Sigmoid colon (tissue), 7 donors: ENCODE results near the gene INO80B. TPM values are rescaled to one million over a fixed set of nuclear protein-coding genes. Genes with fewer than 3 reads are reported as not detected.

Experiments
- DNase-seq: peaks from one replicate; pipeline ENCODE4 v3.0.0-alpha.2; 2019
- H3K27ac ChIP-seq, 4 donors: fragments of 200-600 bp; sonication (generic); one replicate each; pipeline ENCODE4 v1.5.1; 2016 to 2019; ENCODE audit warnings: mild to moderate bottlenecking in 1 of 4
- H3K27me3 ChIP-seq, 3 donors: fragments of 200-600 bp; sonication (generic); one replicate each; pipeline ENCODE4 v1.5.1; 2019; ENCODE audit warnings: mild to moderate bottlenecking in 1 of 3
- H3K36me3 ChIP-seq, 4 donors: fragments of 200-600 bp; sonication (generic); one replicate each; pipeline ENCODE4 v1.5.1; 2016 to 2019
- H3K4me1 ChIP-seq, 4 donors: fragments of 200-600 bp; sonication (generic); one replicate each; pipeline ENCODE4 v1.5.1; 2017 to 2019
- H3K4me3 ChIP-seq, 4 donors: fragments of 200-600 bp; sonication (generic); one replicate each; pipeline ENCODE4 v1.5.1; 2017 to 2019; ENCODE audit warnings: mild to moderate bottlenecking in 2 of 4, moderate library complexity in 1 of 4
- H3K9me3 ChIP-seq, 4 donors: fragments of 200-600 bp in 3 of 4; sonication (generic) in 3 of 4; one replicate each; pipeline versions ENCODE4 v1.5.1 to v1.6.1; 2013 to 2019
- CTCF ChIP-seq, 4 experiments: fragments of 450-650 bp in 3 of 4; fragments of 200-600 bp in 1 of 4; IDR thresholded peaks; one replicate each; pipeline ENCODE4 v1.5.1; 2016 to 2019; ENCODE audit warnings: antibody characterized with exemption in 4 of 4, mild to moderate bottlenecking in 3 of 4, moderate library complexity in 2 of 4
- EP300 ChIP-seq, 4 donors: sonication (generic); formaldehyde crosslinking; IDR thresholded peaks; one replicate each; pipeline ENCODE4 v1.6.1; 2017; ENCODE audit warnings: antibody characterized with exemption in 4 of 4
- POLR2A ChIP-seq, 2 donors: fragments of 450-650 bp; IDR thresholded peaks; one replicate each; pipeline ENCODE4 v1.6.1; 2016; ENCODE audit warnings: antibody characterized with exemption in 2 of 2, mild to moderate bottlenecking in 2 of 2, moderate library complexity in 2 of 2
- POLR2AphosphoS5 ChIP-seq, 4 donors: sonication (generic); formaldehyde crosslinking; IDR thresholded peaks; one replicate each; pipeline ENCODE4 v1.6.1; 2017; ENCODE audit warnings: antibody characterized with exemption in 4 of 4
- WGBS, 2 donors: extraction: QIAGEN DNeasy Blood & Tissue Kit; methylation state at CpG; one replicate each; pipeline ENCODE4 v1.1.7; 2013; 5-methylcytosine and 5-hydroxymethylcytosine counted together
- intact Hi-C: fragments of 100-400 bp; cut with DNase I; formaldehyde crosslinking; loops from one replicate; pipeline ENCODE4 v1.15.1; 2023
- polyA plus RNA-seq, 3 donors: library from polyadenylated mRNA; stranded (reverse); fragments of 200-250 nt; gene quantifications; one replicate each; pipeline ENCODE4 v1.2.3, GENCODE V29; 2013
- total RNA-seq, 4 donors: library from RNA; depleted of rRNA; stranded (reverse); fragments of >200 nt; gene quantifications; one replicate each; pipeline ENCODE4 v1.1.0, GENCODE V29; 2016
- donor health status: healthy with polysubstance abuse.
- donor health status: Bipolar disorder and iron deficiency.
- donor health status: healthy.

The INO80B gene
- total and polyA plus RNA-seq, 7 donors = 7.5 to 41.8 (median 19.2) TPM

- no peak for DNase-seq
- Histone ChIP-seq H3K4me3 (peak overlapping the region; percentile 26 to 56 (median 44)), H3K27me3 (peaks cover 39 to 81% (median 39%) of the 10 kb centered on the region in 3 donors), H3K27ac (peak overlapping the region; percentile 52 to 76 (median 70)), H3K36me3 (peaks cover 0 to 20% (median 12%) of the 10 kb centered on the region in 4 donors), H3K9me3 (no peaks in the 10 kb centered on the region), H3K4me1 (peaks cover 0 to 62% (median 51%) of the 10 kb centered on the region in 4 donors)
- TF ChIP-seq CTCF (IDR thresholded peaks at IDR 0.05) (no peak), POLR2A (IDR thresholded peaks at IDR 0.05) (no peak), EP300 (IDR thresholded peaks at IDR 0.05) (no peak), POLR2AphosphoS5 (IDR thresholded peaks at IDR 0.05) (no peak)
- intact Hi-C loops = no loop called here
- 60 to 70% methylated on average over 45 of the region's 45 CpGs for WGBS, 2 donors
Observed at GRCh38 chr2:74503506-74504475, 48.9 kb downstream of the INO80B start.

GRCh38 chr2:74504591-74504990, 49.7 kb downstream of the INO80B start:
- TF ChIP-seq POLR2AphosphoS5 (IDR thresholded peaks at IDR 0.05) (no peak), POLR2A (IDR thresholded peaks at IDR 0.05) (no peak)
- whole genome bisulfite sequencing, 2 donors = 96% methylated on average over 3 of the region's 3 CpGs
- Histone ChIP-seq H3K27me3 (peaks cover 31 to 75% (median 31%) of the 10 kb centered on the region in 3 donors), H3K9me3 (no peaks in the 10 kb centered on the region), H3K36me3 (peaks cover 0 to 20% (median 12%) of the 10 kb centered on the region in 4 donors), H3K4me3 (peak overlapping the region in 1 of 4 donors; percentile 48), H3K4me1 (peaks cover 0 to 54% (median 43%) of the 10 kb centered on the region in 4 donors), H3K27ac (peak overlapping the region in 2 of 4 donors; percentile 64 to 75)
- DNase-seq = no peak
- intact Hi-C loops = no loop called here

GRCh38 chr2:74505448-74506246, 50.8 kb downstream of the INO80B start:
- no peak overlapping the region for H3K4me3 ChIP-seq
- no peak for TF ChIP-seq CTCF (IDR thresholded peaks at IDR 0.05)
- TF ChIP-seq POLR2AphosphoS5 (IDR thresholded peaks at IDR 0.05) = no peak
- TF ChIP-seq POLR2A (IDR thresholded peaks at IDR 0.05) = no peak
- no peak for TF ChIP-seq EP300 (IDR thresholded peaks at IDR 0.05)
- no peak overlapping the region for H3K27ac ChIP-seq
- WGBS, 2 donors = 92 to 96% methylated on average over 14 of the region's 14 CpGs
- H3K27me3 ChIP-seq = peaks cover 22 to 75% (median 32%) of the 10 kb centered on the region in 3 donors
- H3K36me3 ChIP-seq = peaks cover 0 to 20% (median 12%) of the 10 kb centered on the region in 4 donors
- no peaks in the 10 kb centered on the region for H3K9me3 ChIP-seq
- H3K4me1 ChIP-seq = peaks cover 0 to 49% (median 40%) of the 10 kb centered on the region in 4 donors
- intact Hi-C loops = no loop called here
- DNase-seq = no peak

- H3K27me3 ChIP-seq = peaks cover 6 to 75% (median 34%) of the 10 kb centered on the region in 3 donors
- 0 to 1% methylated on average over 56 of the region's 56 CpGs for WGBS, 2 donors
- DNase-seq = peak; percentile 99
- H3K9me3 ChIP-seq = no peaks in the 10 kb centered on the region
- TF ChIP-seq CTCF (IDR thresholded peaks at IDR 0.05) (peak in 2 of 4 experiments; percentile 12 to 17), POLR2AphosphoS5 (IDR thresholded peaks at IDR 0.05) (peak; percentile 51 to 85 (median 70)), EP300 (IDR thresholded peaks at IDR 0.05) (no peak), POLR2A (IDR thresholded peaks at IDR 0.05) (no peak)
- peaks cover 0 to 46% (median 37%) of the 10 kb centered on the region in 4 donors for H3K4me1 ChIP-seq
- peak within 1 kb of the TSS; percentile 60 to 87 (median 76) for H3K4me3 ChIP-seq
- intact Hi-C loops = loop anchor here (1.0 kb wide), 3 partner anchors 22 to 47 kb away; partner anchors contain the start of genes AUP1, DOK1, HTRA2 and TTC31
- H3K36me3 ChIP-seq = peaks cover 0 to 20% (median 12%) of the 10 kb centered on the region in 4 donors
- peak within 1 kb of the TSS; percentile 96 to 99 (median 97) for H3K27ac ChIP-seq
Observed at GRCh38 chr2:74507145-74507925, 52.4 kb downstream of the INO80B start, which contains the start of gene PCGF1. Gene PCGF1 (minus strand): TSS chr2:74507695. CDS start chr2:74507668, 27 bp downstream.

Other genes starting within 250 kb of the INO80B start
- gene SLC4A5, start 111.7 kb upstream of the INO80B start, total RNA-seq = 10 to 100 TPM in 1 of 4 donors, 1 to 10 TPM in 3; 1.5 to 12.2 (median 3.6) TPM
- 1 to 10 TPM in 1 of 3 donors, under 1 TPM in 2; under 0.01 to 1.8 (median 0.23) TPM for gene SLC4A5, start 111.7 kb upstream of the INO80B start, polyA plus RNA-seq
- gene DCTN1, start 74.8 kb upstream of the INO80B start, total RNA-seq = 100 to 1,000 TPM in 3 of 4 donors, 10 to 100 TPM in 1; 99.2 to 137 (median 107) TPM
- gene DCTN1, start 74.8 kb upstream of the INO80B start, polyA plus RNA-seq = 10 to 100 TPM; 67.3 to 93.2 (median 69.4) TPM
- gene C2orf81, start 33.5 kb upstream of the INO80B start, total RNA-seq = 1 to 10 TPM in 3 of 4 donors, not detected in 1; 1.4 to 2.2 (median 2.0) TPM
- 1 to 10 TPM in 2 of 3 donors, under 1 TPM in 1; 0.46 to 2.0 (median 1.8) TPM for gene C2orf81, start 33.5 kb upstream of the INO80B start, polyA plus RNA-seq
- 10 to 100 TPM in 2 of 4 donors, 1 to 10 TPM in 2; 7.5 to 13.3 (median 9.8) TPM for gene WDR54, start 33.4 kb upstream of the INO80B start, total RNA-seq
- 10 to 100 TPM in 1 of 3 donors, 1 to 10 TPM in 2; 3.0 to 13.6 (median 3.2) TPM for gene WDR54, start 33.4 kb upstream of the INO80B start, polyA plus RNA-seq
- 10 to 100 TPM; 13.5 to 20.0 (median 17.0) TPM for gene RTKN, start 13.2 kb upstream of the INO80B start, total RNA-seq
- gene RTKN, start 13.2 kb upstream of the INO80B start, polyA plus RNA-seq = 10 to 100 TPM; 15.0 to 44.6 (median 16.2) TPM
- 10 to 100 TPM; 63.1 to 89.2 (median 74.1) TPM for gene WBP1, start 3.4 kb downstream of the INO80B start, total RNA-seq
- 10 to 100 TPM; 59.2 to 61.3 (median 59.3) TPM for gene WBP1, start 3.4 kb downstream of the INO80B start, polyA plus RNA-seq
- 10 to 100 TPM; 21.4 to 34.3 (median 26.3) TPM for gene MOGS, start 10.3 kb downstream of the INO80B start, total RNA-seq
- 10 to 100 TPM in 2 of 3 donors, 1 to 10 TPM in 1; 7.8 to 44.7 (median 10.2) TPM for gene MOGS, start 10.3 kb downstream of the INO80B start, polyA plus RNA-seq
- 10 to 100 TPM; 10.2 to 77.1 (median 36.7) TPM for gene MRPL53, start 17.6 kb downstream of the INO80B start, total RNA-seq
- gene MRPL53, start 17.6 kb downstream of the INO80B start, polyA plus RNA-seq = 10 to 100 TPM; 57.7 to 75.6 (median 64.7) TPM
- 10 to 100 TPM; 15.8 to 20.9 (median 16.8) TPM for gene CCDC142, start 27.9 kb downstream of the INO80B start, total RNA-seq
- gene CCDC142, start 27.9 kb downstream of the INO80B start, polyA plus RNA-seq = 10 to 100 TPM in 1 of 3 donors, 1 to 10 TPM in 2; 1.8 to 16.8 (median 2.1) TPM
- 10 to 100 TPM; 18.9 to 29.6 (median 24.1) TPM for gene TTC31, start 28.0 kb downstream of the INO80B start, total RNA-seq
- 10 to 100 TPM; 12.7 to 22.4 (median 13.8) TPM for gene TTC31, start 28.0 kb downstream of the INO80B start, polyA plus RNA-seq
- under 1 TPM in 1 of 4 donors, not detected in 3; 0.99 TPM for gene LBX2, start 44.5 kb downstream of the INO80B start, total RNA-seq
- gene LBX2, start 44.5 kb downstream of the INO80B start, polyA plus RNA-seq = 1 to 10 TPM; 1.3 to 2.4 (median 1.8) TPM
- 10 to 100 TPM in 3 of 4 donors, 1 to 10 TPM in 1; 8.9 to 22.8 (median 16.0) TPM for gene PCGF1, start 52.6 kb downstream of the INO80B start, total RNA-seq
- gene PCGF1, start 52.6 kb downstream of the INO80B start, polyA plus RNA-seq = 10 to 100 TPM; 12.6 to 22.8 (median 15.7) TPM
- gene TLX2, start 59.4 kb downstream of the INO80B start, total RNA-seq = 1 to 10 TPM; 1.2 to 2.5 (median 1.8) TPM
- 1 to 10 TPM in 1 of 3 donors, not detected in 2; 1.0 TPM for gene TLX2, start 59.4 kb downstream of the INO80B start, polyA plus RNA-seq
- gene DQX1, start 71.1 kb downstream of the INO80B start, total RNA-seq = not detected
- gene DQX1, start 71.1 kb downstream of the INO80B start, polyA plus RNA-seq = 10 to 100 TPM in 2 of 3 donors, 1 to 10 TPM in 1; 7.2 to 15.6 (median 13.2) TPM
- gene AUP1, start 74.6 kb downstream of the INO80B start, total RNA-seq = 100 to 1,000 TPM in 1 of 4 donors, 10 to 100 TPM in 3; 76.5 to 133 (median 83.1) TPM
- gene AUP1, start 74.6 kb downstream of the INO80B start, polyA plus RNA-seq = 100 to 1,000 TPM in 1 of 3 donors, 10 to 100 TPM in 2; 46.5 to 178 (median 47.4) TPM
- 10 to 100 TPM; 28.2 to 39.3 (median 31.8) TPM for gene HTRA2, start 74.8 kb downstream of the INO80B start, total RNA-seq
- 10 to 100 TPM; 19.7 to 39.8 (median 22.8) TPM for gene HTRA2, start 74.8 kb downstream of the INO80B start, polyA plus RNA-seq
- gene LOXL3, start 98.9 kb downstream of the INO80B start, total RNA-seq = 1 to 10 TPM; 5.4 to 7.9 (median 7.8) TPM
- 1 to 10 TPM in 2 of 3 donors, under 1 TPM in 1; 0.60 to 3.5 (median 1.8) TPM for gene LOXL3, start 98.9 kb downstream of the INO80B start, polyA plus RNA-seq
- gene DOK1, start 99.6 kb downstream of the INO80B start, total RNA-seq = 10 to 100 TPM; 16.1 to 21.4 (median 18.1) TPM
- gene DOK1, start 99.6 kb downstream of the INO80B start, polyA plus RNA-seq = 10 to 100 TPM; 17.1 to 24.9 (median 22.8) TPM
- under 1 TPM in 2 of 4 donors, not detected in 2; 0.16 to 0.36 TPM for gene M1AP, start 193.2 kb downstream of the INO80B start, total RNA-seq
- under 1 TPM in 2 of 3 donors, not detected in 1; 0.31 to 0.60 TPM for gene M1AP, start 193.2 kb downstream of the INO80B start, polyA plus RNA-seq
- 1 to 10 TPM; 2.2 to 5.5 (median 3.6) TPM for gene SEMA4F, start 199.2 kb downstream of the INO80B start, total RNA-seq
- gene SEMA4F, start 199.2 kb downstream of the INO80B start, polyA plus RNA-seq = 1 to 10 TPM in 2 of 3 donors, under 1 TPM in 1; 0.69 to 3.5 (median 1.2) TPM